Dermis microvascular lymphatic vessel endothelial cell (primary cell): Measurements from ENCODE around the gene TMEM116. TPM values are rescaled to one million over a fixed set of nuclear protein-coding genes. Genes with fewer than 3 reads are reported as not detected.
"Not testable (repeated sequence)": the region's sequence is repeated elsewhere in the genome, so short reads cannot be mapped to it uniquely, and the experiment has no call there.

ENCODE experiments used
- DNase-seq, 2 donors: peaks; one replicate each; pipeline versions ENCODE4 v3.0.0 to v3.0.0-alpha.2; 2010; ENCODE audit warnings: low read depth in 2 of 2
- total RNA-seq: library from RNA; depleted of rRNA; stranded (reverse); fragments of >200 nt; gene quantifications from 2 replicates; pipeline ENCODE4 v1.2.1, GENCODE V29; 2014

TMEM116 gene
- total RNA-seq, 1 donor from 2014 or later: 3.0 TPM

GRCh38 chr12:111980598-111980997 is 32.4 kb downstream of the TMEM116 start:
- DNase-seq: no peak

GRCh38 chr12:111978545-111978944 is 34.4 kb downstream of the TMEM116 start:
- DNase-seq: no peak

- DNase-seq: no peak
These were observed 36.1 kb downstream of the TMEM116 start for GRCh38 chr12:111976860-111977259.

DNA sequence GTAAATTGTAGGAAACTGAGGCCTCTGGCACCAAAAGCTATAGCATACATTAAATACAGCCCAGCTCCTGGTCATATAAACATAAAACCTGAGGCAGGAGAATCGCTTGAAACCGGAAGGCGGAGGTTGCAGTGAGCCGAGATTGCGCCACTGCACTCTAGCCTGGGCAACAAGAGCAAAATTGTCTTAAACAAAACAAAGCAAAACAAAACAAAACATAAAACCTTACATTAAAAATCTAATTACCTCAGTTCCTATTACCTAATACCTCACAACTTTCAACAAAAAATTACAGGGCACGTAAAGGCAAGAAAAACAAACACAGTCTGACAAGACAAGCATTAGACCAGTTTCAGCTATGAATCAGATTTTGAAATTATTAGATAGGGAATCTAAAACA is 36.7 kb downstream of the TMEM116 start:
- DNase-seq: no peak

DNA sequence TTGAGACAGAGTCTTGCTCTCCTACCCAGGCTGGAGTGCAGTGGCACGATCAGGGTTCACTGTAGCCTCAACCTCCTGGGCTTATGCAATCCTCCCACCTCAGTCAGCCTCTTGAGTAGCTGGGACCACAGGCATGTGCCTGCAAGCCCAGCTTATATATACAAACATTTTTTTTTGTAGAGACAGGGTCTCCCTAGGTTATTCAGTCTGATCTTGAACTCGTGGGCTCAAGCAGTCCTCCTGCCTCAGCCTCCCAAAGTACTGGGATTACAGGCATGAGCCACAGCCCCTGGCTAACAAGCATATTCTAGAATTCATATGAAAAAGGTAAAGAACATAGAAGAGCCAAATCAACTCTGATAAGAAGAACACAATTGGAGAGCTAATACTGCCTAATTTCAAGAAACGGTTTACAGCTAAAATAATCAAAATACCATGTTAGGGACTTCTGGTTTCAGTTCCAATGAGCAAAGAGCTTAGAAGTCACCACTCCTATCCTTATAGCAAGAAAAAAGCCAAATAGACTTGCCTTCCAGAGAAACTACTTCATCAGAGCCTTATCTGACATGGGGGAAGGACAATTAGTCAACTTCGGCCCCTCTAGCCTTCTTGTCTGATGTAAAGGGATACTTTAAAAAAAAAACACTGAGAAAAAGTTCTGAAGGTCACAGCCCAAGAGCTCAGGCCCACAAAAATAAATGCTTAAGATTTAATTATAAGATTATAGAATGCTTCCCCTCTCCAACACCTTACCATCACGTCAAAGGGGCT is 37.6 kb downstream of the TMEM116 start:
- DNase-seq: no peak

DNA sequence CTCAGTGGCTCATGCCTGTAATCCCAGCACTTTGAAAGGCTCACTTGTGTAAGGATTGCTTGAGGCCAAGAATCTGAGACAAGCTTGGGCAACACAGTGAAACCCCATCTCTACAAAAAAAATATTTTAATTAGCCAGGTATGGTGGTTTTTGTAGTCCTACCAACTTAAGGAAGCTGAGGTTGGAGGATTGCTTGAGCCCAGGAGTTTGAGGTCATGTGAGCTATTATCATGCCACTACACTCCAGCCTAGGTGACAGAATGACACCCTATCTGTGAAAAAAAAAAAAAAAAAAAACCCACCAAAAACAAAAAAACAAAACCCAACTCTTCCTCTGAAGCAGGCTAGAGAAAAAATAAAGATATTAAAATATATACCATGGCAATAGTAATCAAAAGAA is 41.2 kb downstream of the TMEM116 start:
- no peak for DNase-seq

DNA sequence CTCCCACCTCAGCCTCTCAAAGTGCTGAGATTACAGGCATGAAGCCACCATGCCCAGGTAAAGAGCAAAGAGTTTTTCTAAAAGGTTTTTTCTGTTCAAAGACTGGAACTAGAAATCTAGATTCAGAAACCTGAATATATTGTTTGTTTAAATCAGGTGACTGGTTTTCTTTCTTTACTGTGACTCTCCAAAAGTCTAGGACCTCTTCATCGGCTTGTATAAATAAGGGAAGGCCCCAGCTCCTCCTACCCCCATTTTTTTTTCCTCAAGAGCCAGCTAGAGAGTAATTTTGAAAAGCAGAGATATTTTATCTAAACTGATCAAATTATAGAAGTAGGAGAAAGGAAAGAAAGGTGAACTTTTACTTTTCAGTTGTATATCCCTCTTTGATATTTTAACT is 48.0 kb downstream of the TMEM116 start:
- no peak for DNase-seq

DNA sequence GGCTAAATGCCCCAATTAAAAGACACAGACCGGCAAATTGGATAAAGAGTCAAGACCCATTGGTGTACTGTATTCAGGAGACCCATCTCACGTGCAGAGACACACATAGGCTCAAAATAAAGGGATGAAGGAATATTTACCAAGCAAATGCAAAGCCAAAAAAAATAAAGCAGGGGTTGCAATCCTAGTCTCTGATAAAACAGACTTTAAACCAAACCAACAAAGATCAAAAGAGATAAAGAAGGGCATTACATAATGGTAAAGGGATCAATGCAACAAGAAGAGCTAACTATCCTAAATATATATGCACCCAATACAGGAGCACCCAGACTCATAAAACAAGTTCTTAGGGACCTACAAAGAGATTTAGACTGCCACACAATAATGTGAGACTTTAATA is 53.4 kb downstream of the TMEM116 start:
- not testable (repeated sequence) for DNase-seq

DNA sequence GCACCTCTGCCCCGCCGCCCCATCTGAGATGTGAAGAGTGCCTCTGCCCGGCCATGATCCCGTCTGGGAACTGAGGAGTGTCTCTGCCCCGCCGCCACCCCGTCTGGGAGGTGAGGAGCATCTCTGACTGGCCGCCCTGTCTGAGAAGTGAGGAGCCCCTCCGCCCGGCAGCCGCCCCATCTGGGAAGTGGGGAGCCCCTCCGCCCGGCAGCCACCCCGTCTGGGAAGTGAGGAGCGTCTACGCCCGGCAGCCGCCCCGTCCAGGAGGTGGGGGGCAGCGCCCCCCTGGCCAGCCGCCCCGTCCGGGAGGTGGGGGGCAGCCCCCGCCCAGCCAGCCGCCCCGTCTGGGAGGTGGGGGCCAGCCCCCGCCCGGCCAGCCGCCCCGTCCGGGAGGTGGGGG is 55.7 kb downstream of the TMEM116 start:
- DNase-seq: not testable (repeated sequence)

DNA sequence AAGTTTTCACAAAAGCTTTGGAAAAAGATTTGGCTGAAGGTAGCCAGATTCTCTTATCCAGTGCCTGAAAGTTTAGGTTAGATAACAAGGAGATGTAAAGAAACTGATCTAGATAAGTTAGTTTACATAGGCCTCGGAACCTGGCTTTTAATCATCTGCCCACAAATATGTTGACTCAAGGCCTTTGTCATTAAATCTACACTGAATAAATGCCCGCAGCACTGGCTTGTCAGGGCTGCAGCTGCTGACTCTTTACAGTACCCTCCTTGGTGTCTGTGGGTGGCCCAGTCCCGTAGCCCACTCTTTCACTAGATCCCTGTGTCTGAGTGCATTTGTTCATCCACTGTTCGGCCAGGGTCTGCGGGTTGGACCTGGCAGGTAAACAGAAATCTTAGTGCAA is 58.0 kb downstream of the TMEM116 start:
- DNase-seq: no peak

DNA sequence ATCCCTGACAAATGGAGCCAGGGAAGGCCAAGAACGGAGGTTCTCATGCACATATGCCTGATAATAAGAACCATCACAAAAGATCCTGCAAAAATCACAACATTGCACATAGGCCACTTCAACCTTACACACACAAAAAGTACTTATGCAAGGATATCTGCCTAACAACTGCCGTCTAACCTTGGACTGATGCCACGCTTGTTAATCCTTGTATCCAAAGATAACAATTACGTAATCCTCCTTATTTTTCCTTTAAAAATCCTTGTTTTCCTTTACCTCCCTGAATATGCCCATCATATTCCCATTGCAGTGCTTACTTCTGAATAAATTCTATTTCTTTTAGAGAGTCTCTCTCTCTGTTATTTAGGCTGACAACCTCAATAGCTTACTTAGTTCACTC is 59.5 kb downstream of the TMEM116 start:
- DNase-seq: peak; percentile 25 to 88

- not testable (repeated sequence) for DNase-seq
These were observed 60.7 kb downstream of the TMEM116 start for GRCh38 chr12:111952084-111952787.

- DNase-seq: not testable (repeated sequence)
These were observed 61.8 kb downstream of the TMEM116 start for GRCh38 chr12:111950961-111951676.

- no peak for DNase-seq
These were observed 69.0 kb downstream of the TMEM116 start for GRCh38 chr12:111943929-111944328.

DNA sequence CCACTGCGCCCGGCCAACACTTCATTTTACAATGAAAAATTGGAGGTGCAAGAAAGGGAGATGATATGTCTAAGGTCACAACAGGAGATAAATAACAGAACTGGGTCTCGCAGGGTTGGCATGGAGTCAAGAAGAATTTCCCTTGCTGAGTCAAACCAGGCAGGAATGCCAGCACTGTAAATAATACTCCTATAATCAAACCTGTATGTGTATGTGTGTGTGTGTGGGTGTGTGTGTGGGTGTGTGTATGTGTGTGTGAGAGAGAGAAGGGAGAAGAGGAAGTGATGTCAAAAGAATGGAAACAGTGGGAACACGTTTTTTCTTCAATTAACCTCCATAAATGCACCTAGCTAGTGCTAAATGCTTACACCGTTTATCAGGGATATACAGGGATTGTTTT is 70.4 kb downstream of the TMEM116 start:
- DNase-seq: peak; percentile 40 to 82

DNA sequence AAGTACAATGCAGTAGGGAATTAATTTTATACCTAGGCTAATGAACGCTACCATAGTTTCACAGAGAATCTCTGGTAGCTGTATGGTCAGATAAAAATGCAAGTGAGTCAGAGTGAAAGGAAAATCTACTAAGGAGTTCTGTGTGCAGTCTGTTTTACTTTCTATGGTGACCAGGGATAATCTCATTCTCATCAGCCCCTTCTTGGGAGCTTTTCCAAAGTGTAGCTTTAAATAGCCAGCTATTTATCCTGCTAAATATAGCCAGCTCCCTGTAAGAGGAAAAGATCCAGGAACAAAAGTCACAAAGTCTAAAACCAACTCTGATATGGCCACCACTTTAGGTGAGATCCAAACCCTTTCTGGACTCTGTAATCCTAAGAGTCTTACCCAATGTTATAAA is 75.5 kb downstream of the TMEM116 start:
- no peak for DNase-seq

DNA sequence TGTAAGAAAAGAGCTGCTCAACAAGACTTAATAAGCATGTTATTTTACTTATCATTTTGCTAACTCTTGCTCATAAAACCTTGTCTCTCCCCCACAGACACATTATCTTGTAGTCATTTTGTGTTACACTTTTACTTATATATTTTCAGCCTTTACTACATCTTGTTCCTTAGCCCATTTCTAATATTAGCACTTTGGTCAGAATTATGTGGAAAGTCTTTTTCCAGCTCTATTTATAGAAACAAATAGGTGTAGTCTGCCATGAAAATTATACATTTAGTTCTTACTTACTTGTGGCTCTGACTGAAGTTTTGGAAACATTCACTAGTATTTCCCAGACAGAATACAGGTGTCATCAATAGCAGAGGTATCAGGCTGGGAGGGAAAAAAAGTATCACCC is 76.1 kb downstream of the TMEM116 start:
- DNase-seq: no peak

GRCh38 chr12:111932241-111932640 is 80.7 kb downstream of the TMEM116 start:
- DNase-seq: no peak

- DNase-seq: no peak
These were observed 85.6 kb downstream of the TMEM116 start for GRCh38 chr12:111927346-111927745.

DNA sequence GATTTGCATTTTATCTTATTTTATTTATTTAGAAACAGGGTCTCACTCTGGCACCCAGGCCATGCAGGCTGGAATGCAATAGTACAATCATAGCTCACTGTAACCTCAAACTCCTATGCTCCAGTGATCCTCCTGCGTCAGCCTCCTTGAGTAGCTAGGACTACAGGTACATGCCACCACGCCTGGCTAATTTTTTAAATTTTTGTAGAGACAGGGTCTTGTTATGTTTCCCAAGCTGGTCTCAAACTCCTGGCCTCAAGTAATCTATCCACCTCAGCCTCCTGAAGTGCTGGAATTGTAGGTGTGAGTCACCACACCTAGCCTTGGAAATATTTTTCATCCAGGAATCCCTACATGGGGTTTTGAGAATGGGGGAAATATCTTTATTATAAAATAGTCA is 86.3 kb downstream of the TMEM116 start:
- DNase-seq: no peak

GRCh38 chr12:111925171-111925570 is 87.8 kb downstream of the TMEM116 start:
- peak in 1 of 2 donors; percentile 82 for DNase-seq

GRCh38 chr12:111907740-111908139 is 105.2 kb downstream of the TMEM116 start:
- DNase-seq: no peak
